Ovary (tissue), 9 donors: Measurements from ENCODE around the gene GUF1. TPM values are rescaled to one million over a fixed set of nuclear protein-coding genes. Genes with fewer than 3 reads are reported as not detected.
"Not testable (repeated sequence)": the region's sequence is repeated elsewhere in the genome, so short reads cannot be mapped to it uniquely, and the experiment has no call there.

Experiments used
- DNase-seq, 5 donors: peaks; one replicate each; pipeline ENCODE4 v3.0.0-alpha.2; 2019 to 2020
- H3K27ac ChIP-seq, 2 donors: fragments of 200-600 bp; one replicate each; pipeline versions ENCODE4 v1.5.1 to v1.8.0; 2019 to 2022
- H3K27me3 ChIP-seq: fragments of 200-600 bp; one replicate; pipeline ENCODE4 v1.8.0; 2022
- H3K36me3 ChIP-seq: fragments of 200-600 bp; sonication (generic); one replicate; pipeline ENCODE4 v1.5.1; 2019
- H3K4me1 ChIP-seq: one replicate; pipeline ENCODE4 v1.8.1; 2013; ENCODE audit warnings: mild to moderate bottlenecking, moderate library complexity; ENCODE audit not compliant: insufficient read depth
- H3K4me3 ChIP-seq: fragments of 200-600 bp; sonication (generic); one replicate; pipeline ENCODE4 v1.5.1; 2017
- H3K9me3 ChIP-seq, 2 donors: fragments of 200-600 bp in 1 of 2; sonication (generic) in 1 of 2; one replicate each; pipeline versions ENCODE4 v1.5.1 to v1.8.1; 2013 to 2019; ENCODE audit warnings: mild to moderate bottlenecking in 1 of 2, moderate library complexity in 1 of 2
- EP300 ChIP-seq: sonication (generic); formaldehyde crosslinking; IDR thresholded peaks from one replicate; pipeline ENCODE4 v1.6.1; 2017; ENCODE audit warnings: antibody characterized with exemption
- POLR2A ChIP-seq: fragments of 450-650 bp; IDR thresholded peaks from one replicate; pipeline ENCODE4 v1.6.1; 2017; ENCODE audit warnings: antibody characterized with exemption, mild to moderate bottlenecking, moderate library complexity
- WGBS, 3 donors: extraction: QIAGEN DNeasy Blood & Tissue Kit in 1 of 3; methylation state at CpG; one replicate each; pipeline versions ENCODE4 v1.1.5 to v1.1.7; 2013 to 2017; 5-methylcytosine and 5-hydroxymethylcytosine counted together
- intact Hi-C, 4 donors: fragments of 100-400 bp; cut with DNase I; formaldehyde crosslinking; loops; one replicate each; pipeline versions ENCODE4 v1.11.0 to v1.15.1; 2022 to 2023
- polyA plus RNA-seq, 2 donors: library from polyadenylated mRNA; stranded (reverse); fragments of 200-250 nt in 1 of 2; fragments of 350-450 nt in 1 of 2; fragmentation: Illumina TruSeq in 1 of 2; extraction: RNeasy Lipid Tissue Mini Kit (QIAGEN cat#74804) in 1 of 2; gene quantifications; one replicate each; pipeline ENCODE4 v1.2.3, GENCODE V29; 2013 to 2014
- total RNA-seq, 7 donors: library from RNA; depleted of rRNA in 2 of 7; stranded (reverse); fragments of >200 nt in 2 of 7; fragmentation: NEBNext Ultra II Directional in 3 of 7; extraction: Animal tissue kit (Norgen Biotek cat#: 25700) in 3 of 7; gene quantifications; one replicate each; pipeline versions ENCODE4 v1.1.0 to v1.2.4, GENCODE V29; 2016 to 2023
- TF ChIP-seq, protein P1 (sequence below), 3 donors: fragments of 450-650 bp in 2 of 3; fragments of 200-600 bp in 1 of 3; IDR thresholded peaks; one replicate each; pipeline versions ENCODE4 v1.5.1 to v1.8.0; 2016 to 2022; ENCODE audit warnings: antibody characterized with exemption in 3 of 3, mild to moderate bottlenecking in 1 of 3
- donor health status: DM: no; HTN: no; CAD: no; lungs with moderate emphysema.
- donor health status: DM: no; HTN: no; CAD: no.
- donor health status: Bipolar disorder and iron deficiency.
- donor health status: DM: yes; HTN: yes; CAD: no.
- donor health status: DM: no; HTN: no; CAD: no.
- donor health status: DM: yes; HTN: yes; CAD: no.

Gene GUF1
- total and polyA plus RNA-seq, 9 donors, result 7.3 to 20.9 (median 12.7) TPM

DNA sequence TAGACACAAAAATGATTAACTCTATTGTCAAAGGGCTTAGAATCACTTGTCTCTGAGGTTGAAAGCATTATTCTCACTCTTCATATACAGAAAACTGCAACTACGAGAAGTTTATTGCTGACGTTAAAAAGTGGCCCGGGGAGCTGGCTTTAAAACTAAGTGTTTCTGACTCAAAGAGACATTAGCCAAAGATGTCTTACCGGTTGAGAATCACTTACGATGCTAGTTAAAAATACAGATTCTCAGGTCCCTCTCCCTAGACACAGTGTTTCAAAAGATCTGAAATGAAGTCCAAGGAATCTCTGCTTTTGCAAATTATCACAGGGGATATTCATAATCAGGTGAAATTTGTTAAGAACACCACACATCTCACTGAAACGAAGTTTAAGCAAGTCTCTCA is 46.9 kb downstream of the GUF1 start:
- Histone ChIP-seq H3K9me3 (no peaks in the 10 kb centered on the region), H3K27me3 (no peaks in the 10 kb centered on the region), H3K36me3 (no peaks in the 10 kb centered on the region), H3K4me3 (peak overlapping the region; percentile 74), H3K27ac (no peak overlapping the region), H3K4me1 (peaks cover 4% of the 10 kb centered on the region)
- TF ChIP-seq EP300 (no peak), POLR2A (no peak)
- TF ChIP-seq, protein P1, sequence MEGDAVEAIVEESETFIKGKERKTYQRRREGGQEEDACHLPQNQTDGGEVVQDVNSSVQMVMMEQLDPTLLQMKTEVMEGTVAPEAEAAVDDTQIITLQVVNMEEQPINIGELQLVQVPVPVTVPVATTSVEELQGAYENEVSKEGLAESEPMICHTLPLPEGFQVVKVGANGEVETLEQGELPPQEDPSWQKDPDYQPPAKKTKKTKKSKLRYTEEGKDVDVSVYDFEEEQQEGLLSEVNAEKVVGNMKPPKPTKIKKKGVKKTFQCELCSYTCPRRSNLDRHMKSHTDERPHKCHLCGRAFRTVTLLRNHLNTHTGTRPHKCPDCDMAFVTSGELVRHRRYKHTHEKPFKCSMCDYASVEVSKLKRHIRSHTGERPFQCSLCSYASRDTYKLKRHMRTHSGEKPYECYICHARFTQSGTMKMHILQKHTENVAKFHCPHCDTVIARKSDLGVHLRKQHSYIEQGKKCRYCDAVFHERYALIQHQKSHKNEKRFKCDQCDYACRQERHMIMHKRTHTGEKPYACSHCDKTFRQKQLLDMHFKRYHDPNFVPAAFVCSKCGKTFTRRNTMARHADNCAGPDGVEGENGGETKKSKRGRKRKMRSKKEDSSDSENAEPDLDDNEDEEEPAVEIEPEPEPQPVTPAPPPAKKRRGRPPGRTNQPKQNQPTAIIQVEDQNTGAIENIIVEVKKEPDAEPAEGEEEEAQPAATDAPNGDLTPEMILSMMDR (IDR thresholded peaks at IDR 0.05), result no peak
- intact Hi-C loops, result no loop called here
- 11 to 28% (median 18%) methylated on average over 6 of the region's 6 CpGs for WGBS, 3 donors
- DNase-seq, result no peak

DNA sequence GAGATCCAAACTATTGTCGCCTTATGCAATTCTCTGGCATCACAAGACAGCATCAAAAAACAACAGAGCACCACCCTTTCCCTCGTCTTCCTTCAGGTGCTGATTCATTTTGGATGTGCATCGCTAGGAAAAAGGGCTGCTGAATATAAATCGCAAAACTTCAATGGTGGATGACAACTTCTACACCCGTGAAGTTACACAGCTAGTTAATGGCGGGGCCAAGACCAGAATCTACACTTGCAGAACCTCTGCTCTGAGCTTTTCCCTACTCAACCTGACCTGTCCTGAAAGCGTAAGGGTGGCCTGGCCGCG is 47.5 kb downstream of the GUF1 start:
- TF ChIP-seq, protein P1 (IDR thresholded peaks at IDR 0.05), result no peak
- TF ChIP-seq EP300 (no peak), POLR2A (no peak)
- Histone ChIP-seq H3K27me3 (no peaks in the 10 kb centered on the region), H3K36me3 (no peaks in the 10 kb centered on the region), H3K4me1 (peaks cover 4% of the 10 kb centered on the region), H3K9me3 (no peaks in the 10 kb centered on the region), H3K27ac (peak overlapping the region in 1 of 2 donors; percentile 79), H3K4me3 (peak overlapping the region; percentile 74)
- DNase-seq, result no peak
- intact Hi-C loops, result no loop called here
- 1 to 2% (median 1%) methylated on average over 9 of the region's 9 CpGs for WGBS, 3 donors

DNA sequence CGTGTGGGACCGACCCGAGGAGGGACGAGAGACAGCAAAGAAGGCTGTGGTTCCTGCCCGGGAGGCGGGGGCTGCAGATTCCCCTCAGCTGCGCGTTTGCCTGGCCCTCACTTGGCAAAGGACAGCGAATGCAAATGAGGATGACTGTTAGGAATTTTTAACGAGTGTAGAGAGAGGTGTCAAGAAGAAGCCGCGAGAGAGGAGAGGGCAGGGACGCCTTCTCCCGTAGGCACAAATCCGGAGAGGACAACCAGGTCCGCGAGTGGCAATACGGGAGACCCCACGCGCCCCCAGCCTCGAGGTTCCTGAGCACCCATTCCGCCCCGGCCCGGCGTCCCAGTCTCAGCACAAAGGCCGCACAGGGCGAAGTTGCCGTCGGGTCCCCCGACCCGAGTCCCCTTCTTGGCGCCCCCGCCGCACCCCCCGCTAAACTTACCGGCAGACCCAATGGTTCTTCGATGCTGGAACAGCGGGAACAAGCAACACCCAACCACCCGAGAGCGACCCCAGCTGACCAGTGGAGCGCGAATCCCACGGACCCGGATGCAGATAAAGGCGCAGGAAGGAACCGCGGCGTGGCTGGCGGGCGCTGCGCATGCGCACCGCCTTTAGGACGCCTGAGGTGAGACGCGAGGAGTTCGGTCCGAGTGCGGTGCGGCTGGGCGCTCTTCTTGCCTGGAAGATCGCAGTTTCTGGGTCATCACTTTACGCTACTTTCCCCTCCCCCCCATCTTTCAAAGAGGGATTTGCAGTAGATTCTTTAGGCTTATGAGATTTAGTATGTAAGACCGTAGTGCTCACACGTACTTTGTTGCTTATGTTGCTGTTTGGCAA is 48.0 kb downstream of the GUF1 start, which contains the start of gene GNPDA2:
Gene GNPDA2, minus strand, starts transcription at position 519 of the 834 bp plus-strand sequence. CDS start 4,349 bp downstream, outside the sequence.
- TF ChIP-seq, protein P1 (IDR thresholded peaks at IDR 0.05), result no peak
- TF ChIP-seq EP300 (no peak), POLR2A (peak; percentile 40)
- peak; percentile 89 to 94 (median 91) for DNase-seq
- 0 to 1% (median 0%) methylated on average over 37 to 65 of the region's 65 CpGs for WGBS, 3 donors
- peak within 1 kb of the TSS; percentile 74 for H3K4me3 ChIP-seq
- no peaks in the 10 kb centered on the region for H3K9me3 ChIP-seq
- intact Hi-C loops, result no loop called here
- peaks cover 4% of the 10 kb centered on the region for H3K4me1 ChIP-seq
- peak within 1 kb of the TSS; percentile 38 to 79 for H3K27ac ChIP-seq
- no peaks in the 10 kb centered on the region for H3K27me3 ChIP-seq
- no peaks in the 10 kb centered on the region for H3K36me3 ChIP-seq

- H3K27me3 ChIP-seq, result no peaks in the 10 kb centered on the region
- H3K4me1 ChIP-seq, result peaks cover 4% of the 10 kb centered on the region
- H3K4me3 ChIP-seq, result no peak overlapping the region
- H3K36me3 ChIP-seq, result no peaks in the 10 kb centered on the region
- no peak overlapping the region for H3K27ac ChIP-seq
- intact Hi-C loops, result no loop called here
- no peak for TF ChIP-seq EP300
- no peak for TF ChIP-seq POLR2A
- TF ChIP-seq, protein P1 (IDR thresholded peaks at IDR 0.05), result no peak
- 73 to 85% (median 83%) methylated on average over 6 of the region's 6 CpGs for WGBS, 3 donors
- H3K9me3 ChIP-seq, result no peaks in the 10 kb centered on the region
- DNase-seq, result no peak
Measured at GRCh38 chr4:44727471-44727870, 49.3 kb downstream of the GUF1 start.

DNA sequence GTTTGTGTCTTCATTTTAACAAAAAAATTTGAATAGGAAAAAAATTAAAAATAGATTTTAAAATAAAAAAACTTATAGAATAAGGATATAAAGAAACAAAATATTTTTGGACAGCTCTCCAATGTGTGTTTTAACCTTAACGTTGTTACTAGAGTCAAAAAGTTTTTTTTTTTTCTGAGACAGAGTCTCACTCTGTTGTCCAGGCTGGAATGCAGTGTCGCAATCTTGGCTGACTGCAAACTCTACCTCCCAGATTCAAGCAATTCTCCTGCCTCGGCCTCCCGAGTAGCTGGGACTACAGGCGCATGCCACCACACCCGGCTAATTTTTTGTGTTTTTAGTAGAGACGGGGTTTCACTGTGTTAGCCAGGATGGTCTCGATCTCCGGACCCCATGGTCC is 50.5 kb downstream of the GUF1 start:
- H3K36me3 ChIP-seq, H3K27ac ChIP-seq, H3K27me3 ChIP-seq, DNase-seq, H3K9me3 ChIP-seq, intact Hi-C loops, H3K4me3 ChIP-seq, H3K4me1 ChIP-seq: not testable (repeated sequence)
- whole genome bisulfite sequencing, 3 donors, result 89 to 92% (median 91%) methylated on average over 9 of the region's 9 CpGs
